HEK293 (cell line): ENCODE results near the gene C2CD2.

Experiments used
- CTCF ChIA-PET: fragments of 350-600 bp; formaldehyde crosslinking; extraction: SDS; loops from one replicate; lab custom pipeline; 2021; ENCODE audit warnings: antibody characterized with exemption; lab: Yijun Ruan, JAX
- POLR2A ChIA-PET: fragments of 300-600 bp; formaldehyde crosslinking; extraction: SDS; loops from one replicate; lab custom pipeline; 2020; ENCODE audit warnings: antibody characterized with exemption, inconsistent platforms; lab: Yijun Ruan, JAX
- H3K27ac ChIP-seq: fragments of 200-500 bp; sonication (Bioruptor generic); 2 replicates; pipeline ENCODE4 v1.5.1; 2014; ENCODE audit warnings: low read depth, low read length, control low read depth, inconsistent platforms; ENCODE audit errors: extremely low read depth
- H3K36me3 ChIP-seq, 2 experiments: fragments of 200-500 bp in 1 of 2; sonication (Bioruptor generic) in 1 of 2; 1 replicate in 1 of 2; 2 replicates in 1 of 2; pipeline ENCODE4 v1.5.1; 2014 to 2017; ENCODE audit warnings: inconsistent platforms in 2 of 2, low read length in 2 of 2; ENCODE audit not compliant: control insufficient read depth in 2 of 2, insufficient read depth in 1 of 2
- H3K4me1 ChIP-seq: fragments of 200-500 bp; sonication (Bioruptor generic); 2 replicates; pipeline ENCODE4 v1.5.1; 2014; ENCODE audit warnings: mild to moderate bottlenecking, low read length, inconsistent platforms; ENCODE audit not compliant: control insufficient read depth, insufficient read depth
- H3K4me3 ChIP-seq: 2 replicates; pipeline ENCODE4 v1.5.1; 2011; ENCODE audit warnings: low read depth, mild to moderate bottlenecking, control low read depth, low read length, moderate library complexity
- H3K9me3 ChIP-seq: fragments of 200-500 bp; sonication (Bioruptor generic); 2 replicates; pipeline ENCODE4 v1.5.1; 2014; ENCODE audit warnings: low read depth, low read length, inconsistent platforms; ENCODE audit not compliant: control insufficient read depth, insufficient read depth
- BCL11B ChIP-seq: fragments of 450-650 bp; formaldehyde crosslinking; IDR thresholded peaks from 2 replicates; pipeline ENCODE4 v1.5.1; 2016; ENCODE audit warnings: low read depth, missing biosample characterization, missing genetic modification characterization
- GLI2 ChIP-seq: fragments of 450-650 bp; formaldehyde crosslinking; IDR thresholded peaks from 2 replicates; pipeline ENCODE4; 2017; ENCODE audit warnings: missing biosample characterization, missing genetic modification characterization, low read depth, borderline replicate concordance
- OSR2 ChIP-seq: fragments of 450-650 bp; formaldehyde crosslinking; IDR thresholded peaks from 2 replicates; pipeline ENCODE4 v1.5.1; 2016; ENCODE audit warnings: missing biosample characterization, missing genetic modification characterization
- SCRT1 ChIP-seq: fragments of 450-650 bp; formaldehyde crosslinking; IDR thresholded peaks from 2 replicates; pipeline ENCODE4 v1.5.1; 2016; ENCODE audit warnings: missing biosample characterization, missing genetic modification characterization, borderline replicate concordance
- YY1 ChIP-seq: fragments of 450-650 bp; formaldehyde crosslinking; IDR thresholded peaks from 2 replicates; pipeline ENCODE4 v1.5.1; 2018; ENCODE audit warnings: missing biosample characterization, missing genetic modification characterization
- ZBTB10 ChIP-seq: fragments of 450-650 bp; formaldehyde crosslinking; IDR thresholded peaks from 2 replicates; pipeline ENCODE4 v1.5.1; 2016; ENCODE audit warnings: missing biosample characterization, missing genetic modification characterization
- ZNF214 ChIP-seq: fragments of 450-650 bp; formaldehyde crosslinking; IDR thresholded peaks from 2 replicates; pipeline ENCODE4 v1.5.1; 2017; ENCODE audit warnings: missing biosample characterization, mild to moderate bottlenecking, missing genetic modification characterization, borderline replicate concordance
- ZNF350 ChIP-seq: fragments of 450-650 bp; formaldehyde crosslinking; IDR thresholded peaks from 2 replicates; pipeline ENCODE4 v1.5.0; 2017; ENCODE audit warnings: missing biosample characterization, mild to moderate bottlenecking, missing genetic modification characterization
- ZNF366 ChIP-seq: fragments of 450-650 bp; formaldehyde crosslinking; conservative IDR thresholded peaks from 2 replicates; pipeline ENCODE4 v1.5.1; 2016; ENCODE audit warnings: missing biosample characterization, missing genetic modification characterization
- ZNF600 ChIP-seq: fragments of 450-650 bp; formaldehyde crosslinking; IDR thresholded peaks from 2 replicates; pipeline ENCODE4 v1.5.1; 2016; ENCODE audit warnings: missing biosample characterization, missing genetic modification characterization
- ZNF623 ChIP-seq: fragments of 450-650 bp; formaldehyde crosslinking; IDR thresholded peaks from 2 replicates; pipeline ENCODE4 v1.5.1; 2016; ENCODE audit warnings: missing biosample characterization, missing genetic modification characterization
- TF ChIP-seq, protein P1 (sequence below): fragments of 450-650 bp; formaldehyde crosslinking; IDR thresholded peaks from 2 replicates; pipeline ENCODE4 v1.5.1; 2016; ENCODE audit warnings: missing biosample characterization, missing genetic modification characterization, low read depth
- TF ChIP-seq, protein P2 (sequence below): fragments of 450-650 bp; formaldehyde crosslinking; IDR thresholded peaks from 2 replicates; pipeline ENCODE4 v1.5.1; 2017; ENCODE audit warnings: missing biosample characterization, missing genetic modification characterization
- TF ChIP-seq, protein P3 (sequence below): fragments of 450-650 bp; formaldehyde crosslinking; IDR thresholded peaks from 2 replicates; pipeline ENCODE4 v1.5.1; 2016; ENCODE audit warnings: missing biosample characterization, missing genetic modification characterization
- TF ChIP-seq, protein P4 (sequence below): fragments of 450-650 bp; formaldehyde crosslinking; IDR thresholded peaks from 2 replicates; pipeline ENCODE4 v1.5.1; 2017; ENCODE audit warnings: missing biosample characterization, missing genetic modification characterization

The C2CD2 gene

DNA sequence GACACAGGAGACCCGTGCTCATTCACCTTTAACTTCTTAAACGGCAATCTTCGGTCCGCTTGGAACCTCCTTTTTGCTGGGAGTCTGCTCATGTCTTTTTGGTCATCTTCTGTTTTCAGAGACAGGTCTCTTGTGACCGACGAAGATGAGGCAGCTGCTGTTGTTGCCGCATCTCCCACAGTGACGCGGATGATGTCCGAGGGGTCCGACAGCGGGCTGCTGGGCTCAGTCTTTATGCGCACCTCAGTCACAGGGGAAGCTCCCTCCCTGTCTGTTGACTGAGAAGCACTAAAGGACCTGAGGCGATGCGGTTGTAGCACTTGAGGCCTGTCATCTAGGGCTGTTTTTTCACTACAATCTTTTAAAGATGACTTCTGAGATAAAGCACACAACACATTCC is 38.8 kb upstream of the C2CD2 start:
- peaks cover 43 to 60% of the 10 kb centered on the region in 2 experiments for H3K36me3 ChIP-seq
- TF ChIP-seq ZNF366 (tag by site-specific recombination), result no peak
- TF ChIP-seq ZNF623 (tag by site-specific recombination), result no peak
- no peak for TF ChIP-seq YY1 (tag by site-specific recombination)
- no peak for TF ChIP-seq BCL11B
- TF ChIP-seq, protein P1, sequence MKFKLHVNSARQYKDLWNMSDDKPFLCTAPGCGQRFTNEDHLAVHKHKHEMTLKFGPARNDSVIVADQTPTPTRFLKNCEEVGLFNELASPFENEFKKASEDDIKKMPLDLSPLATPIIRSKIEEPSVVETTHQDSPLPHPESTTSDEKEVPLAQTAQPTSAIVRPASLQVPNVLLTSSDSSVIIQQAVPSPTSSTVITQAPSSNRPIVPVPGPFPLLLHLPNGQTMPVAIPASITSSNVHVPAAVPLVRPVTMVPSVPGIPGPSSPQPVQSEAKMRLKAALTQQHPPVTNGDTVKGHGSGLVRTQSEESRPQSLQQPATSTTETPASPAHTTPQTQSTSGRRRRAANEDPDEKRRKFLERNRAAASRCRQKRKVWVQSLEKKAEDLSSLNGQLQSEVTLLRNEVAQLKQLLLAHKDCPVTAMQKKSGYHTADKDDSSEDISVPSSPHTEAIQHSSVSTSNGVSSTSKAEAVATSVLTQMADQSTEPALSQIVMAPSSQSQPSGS (tag by site-specific recombination), result no peak
- TF ChIP-seq ZNF350, result no peak
- no peak for TF ChIP-seq GLI2 (tag by site-specific recombination)
- no peak for TF ChIP-seq OSR2
- TF ChIP-seq, all 188 proteins: peak for 0
- Histone ChIP-seq H3K9me3 (no peaks in the 10 kb centered on the region), H3K4me3 (no peak overlapping the region), H3K27ac (no peak overlapping the region), H3K4me1 (no peaks in the 10 kb centered on the region)
- ChIA-PET CTCF (interaction anchor here (1.7 kb wide), 1 partner anchor 10 kb away, joined by 4 read pairs; no protein-coding TSS in a partner anchor), POLR2A (no interaction called here)

- ChIA-PET CTCF (interaction anchor here (0.6 to 1.7 kb wide), 2 partner anchors 9 to 126 kb away, joined by 3 to 4 read pairs; no protein-coding TSS in a partner anchor), POLR2A (no interaction called here)
- H3K4me1 ChIP-seq, result no peaks in the 10 kb centered on the region
- TF ChIP-seq, protein P2, sequence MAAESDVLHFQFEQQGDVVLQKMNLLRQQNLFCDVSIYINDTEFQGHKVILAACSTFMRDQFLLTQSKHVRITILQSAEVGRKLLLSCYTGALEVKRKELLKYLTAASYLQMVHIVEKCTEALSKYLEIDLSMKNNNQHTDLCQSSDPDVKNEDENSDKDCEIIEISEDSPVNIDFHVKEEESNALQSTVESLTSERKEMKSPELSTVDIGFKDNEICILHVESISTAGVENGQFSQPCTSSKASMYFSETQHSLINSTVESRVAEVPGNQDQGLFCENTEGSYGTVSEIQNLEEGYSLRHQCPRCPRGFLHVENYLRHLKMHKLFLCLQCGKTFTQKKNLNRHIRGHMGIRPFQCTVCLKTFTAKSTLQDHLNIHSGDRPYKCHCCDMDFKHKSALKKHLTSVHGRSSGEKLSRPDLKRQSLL, result no peak
- no peak for TF ChIP-seq ZNF214 (tag by site-specific recombination)
- no peak for TF ChIP-seq SCRT1 (tag by site-specific recombination)
- peak; percentile 35; the same call in 1 of the 2 replicates for TF ChIP-seq ZNF600
- TF ChIP-seq, protein P3, sequence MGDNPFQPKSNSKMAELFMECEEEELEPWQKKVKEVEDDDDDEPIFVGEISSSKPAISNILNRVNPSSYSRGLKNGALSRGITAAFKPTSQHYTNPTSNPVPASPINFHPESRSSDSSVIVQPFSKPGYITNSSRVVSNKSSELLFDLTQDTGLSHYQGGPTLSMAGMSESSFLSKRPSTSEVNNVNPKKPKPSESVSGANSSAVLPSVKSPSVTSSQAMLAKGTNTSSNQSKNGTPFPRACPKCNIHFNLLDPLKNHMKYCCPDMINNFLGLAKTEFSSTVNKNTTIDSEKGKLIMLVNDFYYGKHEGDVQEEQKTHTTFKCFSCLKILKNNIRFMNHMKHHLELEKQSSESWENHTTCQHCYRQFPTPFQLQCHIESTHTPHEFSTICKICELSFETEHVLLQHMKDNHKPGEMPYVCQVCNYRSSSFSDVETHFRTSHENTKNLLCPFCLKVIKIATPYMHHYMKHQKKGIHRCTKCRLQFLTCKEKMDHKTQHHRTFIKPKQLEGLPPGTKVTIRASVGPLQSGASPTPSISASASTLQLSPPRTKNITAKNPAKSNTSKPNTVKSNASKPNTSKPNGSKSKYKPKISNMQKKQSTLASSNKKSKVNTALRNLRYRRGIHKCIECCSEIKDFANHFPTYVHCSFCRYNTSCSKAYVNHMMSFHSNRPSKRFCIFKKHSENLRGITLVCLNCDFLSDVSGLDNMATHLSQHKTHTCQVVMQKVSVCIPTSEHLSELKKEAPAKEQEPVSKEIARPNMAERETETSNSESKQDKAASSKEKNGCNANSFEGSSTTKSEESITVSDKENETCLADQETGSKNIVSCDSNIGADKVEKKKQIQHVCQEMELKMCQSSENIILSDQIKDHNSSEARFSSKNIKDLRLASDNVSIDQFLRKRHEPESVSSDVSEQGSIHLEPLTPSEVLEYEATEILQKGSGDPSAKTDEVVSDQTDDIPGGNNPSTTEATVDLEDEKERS, result no peak
- H3K9me3 ChIP-seq, result no peaks in the 10 kb centered on the region
- no peak overlapping the region for H3K4me3 ChIP-seq
- peaks cover 34 to 56% of the 10 kb centered on the region in 2 experiments for H3K36me3 ChIP-seq
- no peak overlapping the region; the same call in 1 of the 2 replicates for H3K27ac ChIP-seq
Measured at GRCh38 chr21:41991659-41992058, 37.8 kb upstream of the C2CD2 start.

DNA sequence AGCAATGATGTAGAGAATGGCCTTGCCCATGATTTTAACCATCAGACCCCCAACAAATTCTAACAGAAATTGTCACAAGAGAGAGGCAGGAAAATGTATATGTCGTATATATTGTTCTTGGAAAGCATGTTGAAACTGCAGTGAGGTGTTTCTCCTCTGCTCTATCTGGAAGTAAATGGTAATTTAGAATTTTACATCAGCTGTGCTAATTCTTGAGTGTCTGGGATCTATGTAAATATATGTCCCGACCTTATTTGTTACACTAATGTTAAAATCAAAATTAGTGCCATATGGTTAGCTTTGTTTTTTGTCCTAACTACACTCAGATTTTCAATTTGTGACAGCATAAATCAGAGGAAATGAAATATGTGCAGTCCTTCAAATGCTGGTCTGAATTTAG is 35.9 kb upstream of the C2CD2 start:
- H3K4me1 ChIP-seq, result no peaks in the 10 kb centered on the region
- peaks cover 31 to 43% of the 10 kb centered on the region in 2 experiments for H3K36me3 ChIP-seq
- ChIA-PET CTCF (no interaction called here), POLR2A (no interaction called here)
- H3K27ac ChIP-seq, result no peak overlapping the region
- TF ChIP-seq, protein P4, sequence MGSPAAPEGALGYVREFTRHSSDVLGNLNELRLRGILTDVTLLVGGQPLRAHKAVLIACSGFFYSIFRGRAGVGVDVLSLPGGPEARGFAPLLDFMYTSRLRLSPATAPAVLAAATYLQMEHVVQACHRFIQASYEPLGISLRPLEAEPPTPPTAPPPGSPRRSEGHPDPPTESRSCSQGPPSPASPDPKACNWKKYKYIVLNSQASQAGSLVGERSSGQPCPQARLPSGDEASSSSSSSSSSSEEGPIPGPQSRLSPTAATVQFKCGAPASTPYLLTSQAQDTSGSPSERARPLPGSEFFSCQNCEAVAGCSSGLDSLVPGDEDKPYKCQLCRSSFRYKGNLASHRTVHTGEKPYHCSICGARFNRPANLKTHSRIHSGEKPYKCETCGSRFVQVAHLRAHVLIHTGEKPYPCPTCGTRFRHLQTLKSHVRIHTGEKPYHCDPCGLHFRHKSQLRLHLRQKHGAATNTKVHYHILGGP (tag by site-specific recombination), result peak; percentile 19; the same call in 1 of the 2 replicates
- TF ChIP-seq ZBTB10 (tag by site-specific recombination), result no peak
- H3K4me3 ChIP-seq, result no peak overlapping the region
- no peaks in the 10 kb centered on the region for H3K9me3 ChIP-seq
